Measurements from ENCODE around the gene ZNF362.

GRCh38 chr1:33248244-33248643, 8.0 kb upstream of the ZNF362 start:
- no peak for TF ChIP-seq POLR2AphosphoS5 (IDR thresholded peaks at IDR 0.05; ENCODE audit: low read depth)
- TF ChIP-seq, protein P1, sequence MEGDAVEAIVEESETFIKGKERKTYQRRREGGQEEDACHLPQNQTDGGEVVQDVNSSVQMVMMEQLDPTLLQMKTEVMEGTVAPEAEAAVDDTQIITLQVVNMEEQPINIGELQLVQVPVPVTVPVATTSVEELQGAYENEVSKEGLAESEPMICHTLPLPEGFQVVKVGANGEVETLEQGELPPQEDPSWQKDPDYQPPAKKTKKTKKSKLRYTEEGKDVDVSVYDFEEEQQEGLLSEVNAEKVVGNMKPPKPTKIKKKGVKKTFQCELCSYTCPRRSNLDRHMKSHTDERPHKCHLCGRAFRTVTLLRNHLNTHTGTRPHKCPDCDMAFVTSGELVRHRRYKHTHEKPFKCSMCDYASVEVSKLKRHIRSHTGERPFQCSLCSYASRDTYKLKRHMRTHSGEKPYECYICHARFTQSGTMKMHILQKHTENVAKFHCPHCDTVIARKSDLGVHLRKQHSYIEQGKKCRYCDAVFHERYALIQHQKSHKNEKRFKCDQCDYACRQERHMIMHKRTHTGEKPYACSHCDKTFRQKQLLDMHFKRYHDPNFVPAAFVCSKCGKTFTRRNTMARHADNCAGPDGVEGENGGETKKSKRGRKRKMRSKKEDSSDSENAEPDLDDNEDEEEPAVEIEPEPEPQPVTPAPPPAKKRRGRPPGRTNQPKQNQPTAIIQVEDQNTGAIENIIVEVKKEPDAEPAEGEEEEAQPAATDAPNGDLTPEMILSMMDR (IDR thresholded peaks at IDR 0.05; ENCODE audit: insufficient read depth, low read length): no peak

All from HL-60 (cell line).